SKM-1 treated with dmso at 0.1 percent for 144 hours (cell line): ENCODE data around the gene MTCH2.

ENCODE experiments used
- DNase-seq: peaks from one replicate; lab custom pipeline; 2025; ENCODE audit not compliant: unreplicated experiment; lab: John Stamatoyannopoulos, UW

MTCH2 gene

DNA sequence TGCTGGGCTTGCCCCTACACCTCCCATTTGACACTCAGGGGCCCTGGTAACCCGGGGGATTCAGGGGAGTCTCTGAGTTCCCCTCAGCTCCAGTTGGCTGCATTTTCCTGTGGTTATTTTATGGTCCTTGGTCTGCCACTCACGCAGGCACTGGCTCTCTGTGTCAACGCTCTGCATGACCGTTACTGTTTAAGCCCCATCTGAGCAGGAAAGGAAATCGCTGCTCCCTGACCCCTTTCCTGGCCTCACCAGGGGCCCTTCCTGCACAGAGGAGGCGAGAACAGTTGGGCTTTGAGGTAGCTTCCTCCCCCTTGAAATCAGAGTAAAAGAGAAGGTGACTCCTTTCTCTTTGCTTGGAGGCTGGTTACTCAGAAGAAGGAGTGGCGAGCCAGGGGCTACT, 50.6 kb downstream of the MTCH2 start:
- DNase-seq = peak; percentile 8

DNA sequence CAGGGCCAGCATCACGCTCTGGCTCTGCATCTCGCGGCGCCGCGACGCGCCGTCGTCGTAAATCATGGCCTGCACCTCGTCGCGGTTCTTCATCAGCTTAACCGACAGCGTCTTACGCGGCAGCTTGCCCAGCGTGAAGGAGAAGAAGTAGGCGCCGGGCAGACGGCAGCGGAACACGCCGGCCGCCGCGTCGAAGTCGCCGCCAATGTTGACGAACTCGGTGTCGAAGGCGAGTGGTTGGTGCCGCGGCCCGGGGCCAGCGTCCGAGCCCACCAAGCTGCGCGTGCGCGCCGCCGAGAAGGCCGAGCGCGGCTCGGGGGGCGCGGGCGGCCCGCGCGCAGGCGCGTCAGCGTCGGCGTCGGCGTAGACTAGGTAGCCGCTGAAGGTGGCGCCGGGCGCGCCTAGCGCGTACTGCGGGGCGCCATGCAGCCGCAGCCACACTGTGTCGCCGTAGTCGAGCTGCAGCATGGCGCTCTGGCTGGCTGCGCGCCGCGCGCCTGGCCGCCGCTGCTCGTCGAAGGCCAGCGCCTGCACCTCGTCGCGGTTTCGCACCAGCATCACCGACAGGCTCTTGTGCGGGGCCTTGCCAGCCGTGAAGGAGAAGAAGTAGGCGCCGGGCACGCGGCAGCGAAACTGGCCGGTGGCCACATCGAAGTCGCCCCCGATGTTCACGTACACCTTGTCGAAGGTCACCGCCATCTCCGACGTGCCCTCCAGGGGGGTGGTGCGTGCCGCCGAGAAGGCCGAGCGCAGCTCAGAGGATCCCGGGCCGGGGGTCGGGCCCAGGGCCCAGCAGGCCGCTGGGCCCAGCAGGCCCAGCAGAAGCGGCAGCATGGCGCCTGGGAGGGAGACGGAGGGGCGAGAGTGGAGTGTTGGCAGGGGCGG, 52.1 kb downstream of the MTCH2 start:
- no peak for DNase-seq

DNA sequence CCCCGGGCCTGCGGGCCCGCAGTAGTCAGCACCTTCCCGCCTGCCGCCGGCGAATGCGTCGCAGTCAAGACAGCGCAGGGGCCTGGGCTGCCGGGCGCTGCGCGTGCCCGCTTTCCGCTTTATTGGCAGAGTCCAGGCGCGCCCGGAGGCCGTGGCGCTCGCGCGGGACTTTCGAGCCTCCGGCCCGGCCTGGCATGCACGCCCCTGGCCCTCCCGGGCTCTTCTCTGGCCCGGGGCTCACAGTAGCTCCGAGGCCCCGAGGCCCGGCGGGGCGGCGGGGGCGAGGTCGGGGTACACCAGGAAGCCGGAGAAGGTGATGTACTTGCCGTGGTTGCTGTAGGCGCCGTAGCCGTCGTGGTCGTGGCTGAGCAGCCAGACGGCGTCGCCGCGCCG, 52.8 kb downstream of the MTCH2 start:
- no peak for DNase-seq

GRCh38 chr11:47589118-47589517, 53.2 kb downstream of the MTCH2 start:
- no peak for DNase-seq

- DNase-seq = peak; percentile 77
Observed at GRCh38 chr11:47587723-47588326, 54.5 kb downstream of the MTCH2 start.

GRCh38 chr11:47587039-47587716, 55.2 kb downstream of the MTCH2 start:
- DNase-seq = no peak

DNA sequence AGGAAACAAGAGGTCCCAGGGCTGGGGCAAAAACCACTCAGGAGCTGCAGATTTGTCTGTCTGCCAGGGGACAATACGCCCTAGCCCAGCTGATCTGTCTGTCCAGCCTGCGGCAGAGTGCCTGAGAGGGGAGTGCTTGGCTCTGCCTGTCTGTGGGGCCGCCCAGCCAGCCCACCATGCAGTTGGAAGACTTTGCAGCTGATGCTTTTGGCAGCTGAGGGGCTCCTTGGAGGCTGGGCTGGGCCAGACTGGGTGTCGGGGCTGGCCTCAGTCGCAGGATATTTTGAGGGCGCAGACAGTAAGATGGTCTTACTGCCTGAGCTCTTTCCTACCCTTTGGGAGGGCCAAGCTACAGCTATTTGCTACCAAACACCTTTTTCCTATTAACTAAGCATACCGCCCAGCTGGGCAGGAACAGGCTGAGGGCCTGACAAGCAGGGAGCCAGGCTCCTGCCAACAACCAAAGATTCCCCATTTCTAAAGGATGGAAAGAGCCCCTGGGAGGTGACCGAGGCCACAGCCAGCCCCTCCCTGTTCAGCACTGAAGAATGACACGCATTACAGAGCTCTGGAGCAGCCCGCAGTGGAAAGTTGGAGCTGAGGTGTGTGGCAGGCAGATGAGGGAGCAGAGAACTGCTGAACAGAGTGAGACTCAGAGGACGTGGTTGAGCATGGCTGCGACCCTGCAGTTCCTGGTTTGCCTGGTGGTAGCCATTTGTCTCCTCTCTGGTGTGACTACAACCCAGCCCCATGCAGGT, 56.1 kb downstream of the MTCH2 start, which contains the start of gene FAM180B:
Gene FAM180B, plus strand, starts transcription at position 581 of the 758 bp plus-strand sequence. Its CDS starts 91 bp downstream, at position 672.
- DNase-seq = no peak

DNA sequence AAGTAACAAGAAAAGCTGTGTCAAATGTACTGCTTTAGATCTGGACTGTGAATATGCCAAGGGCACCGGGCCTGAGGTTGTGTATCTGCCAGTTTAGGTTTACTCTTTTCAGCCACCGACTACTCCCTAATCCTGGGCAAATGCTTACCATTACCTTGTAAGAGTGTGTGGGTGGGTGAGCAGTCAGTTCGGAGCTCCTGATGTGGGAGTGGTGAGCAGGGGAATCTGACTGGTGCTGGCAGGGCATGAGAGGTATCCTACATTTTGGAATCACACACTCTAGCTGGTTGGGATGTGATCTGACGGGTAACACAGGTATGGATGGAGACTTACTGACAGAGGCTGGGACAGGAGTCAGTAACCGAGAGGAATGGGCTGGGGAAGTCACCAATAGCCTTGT, 58.5 kb downstream of the MTCH2 start:
- DNase-seq = no peak

- DNase-seq = peak; percentile 80
Observed at GRCh38 chr11:47578524-47579494, 63.5 kb downstream of the MTCH2 start, which contains the start of the genes KBTBD4 and NDUFS3. Gene KBTBD4 (minus strand): TSS chr11:47578970. CDS start chr11:47578951, 19 bp downstream. Gene NDUFS3 (plus strand): TSS chr11:47579074. CDS start chr11:47579092, 18 bp downstream.

DNA sequence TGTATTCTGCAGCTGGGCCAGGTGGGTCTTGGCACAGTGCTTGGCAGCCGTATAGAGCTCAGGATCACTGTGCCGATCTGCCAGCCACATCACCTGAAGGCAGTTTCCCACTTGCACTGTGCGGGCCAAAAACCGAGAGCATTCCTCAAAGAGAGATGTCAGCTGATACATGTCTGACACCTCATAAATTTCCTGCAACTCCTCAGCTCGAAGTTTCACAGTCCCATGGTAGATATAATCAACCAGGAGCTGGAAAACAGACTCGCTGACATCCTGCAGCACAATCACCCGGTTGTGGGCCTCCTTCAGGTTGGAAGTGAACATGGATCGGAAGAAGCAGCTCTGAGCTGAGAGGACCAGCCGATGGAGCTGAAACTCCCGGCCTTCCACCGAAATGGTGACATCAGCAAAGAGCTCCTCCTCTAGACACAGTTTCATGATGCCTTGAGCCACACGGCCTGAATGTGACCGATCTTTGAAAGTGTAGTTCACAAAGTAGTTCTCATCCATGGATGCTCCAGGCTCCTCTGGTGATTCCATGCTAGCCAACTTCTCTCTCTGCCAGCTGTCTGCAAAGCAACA, 64.8 kb downstream of the MTCH2 start:
- no peak for DNase-seq

DNA sequence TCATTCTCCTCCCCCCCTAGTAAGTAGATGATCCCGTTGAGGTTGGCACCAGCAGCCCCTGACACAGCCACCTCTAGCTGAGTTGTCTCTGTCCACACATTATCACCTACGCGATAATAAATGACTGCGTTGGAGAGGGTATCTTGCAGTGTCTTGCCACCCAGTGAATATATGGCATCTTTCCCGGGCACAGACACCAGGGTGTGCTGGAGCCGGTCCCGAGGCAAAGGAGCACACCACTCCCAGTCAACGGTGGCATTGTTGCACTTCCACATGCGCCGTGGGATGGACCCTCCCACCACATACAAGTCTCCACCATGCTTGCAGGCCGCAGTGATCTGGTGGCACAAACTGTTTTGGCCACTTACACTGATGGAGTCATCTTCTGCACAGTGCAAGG, 69.0 kb downstream of the MTCH2 start:
- DNase-seq = no peak

- DNase-seq = no peak
Observed at GRCh38 chr11:47572715-47573255, 69.6 kb downstream of the MTCH2 start.

GRCh38 chr11:47571895-47572294, 70.5 kb downstream of the MTCH2 start:
- no peak for DNase-seq

DNA sequence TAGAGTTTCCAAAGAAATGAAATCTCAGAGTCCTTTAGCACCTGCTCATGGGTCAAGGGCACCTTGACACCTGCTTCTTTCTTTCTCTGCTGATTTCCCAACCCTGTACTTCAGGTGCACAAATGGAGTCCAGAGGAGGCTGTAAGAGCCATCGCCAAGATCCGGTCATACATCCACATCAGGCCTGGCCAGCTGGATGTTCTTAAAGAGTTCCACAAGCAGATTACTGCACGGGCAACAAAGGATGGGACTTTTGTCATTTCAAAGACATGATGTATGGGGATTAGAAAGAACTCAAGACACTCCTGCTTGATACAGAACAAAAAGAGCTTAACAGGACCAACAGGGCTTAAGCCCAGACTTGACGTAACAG, 71.0 kb downstream of the MTCH2 start:
- DNase-seq = no peak

- no peak for DNase-seq
Observed at GRCh38 chr11:47570651-47571356, 71.6 kb downstream of the MTCH2 start.

DNA sequence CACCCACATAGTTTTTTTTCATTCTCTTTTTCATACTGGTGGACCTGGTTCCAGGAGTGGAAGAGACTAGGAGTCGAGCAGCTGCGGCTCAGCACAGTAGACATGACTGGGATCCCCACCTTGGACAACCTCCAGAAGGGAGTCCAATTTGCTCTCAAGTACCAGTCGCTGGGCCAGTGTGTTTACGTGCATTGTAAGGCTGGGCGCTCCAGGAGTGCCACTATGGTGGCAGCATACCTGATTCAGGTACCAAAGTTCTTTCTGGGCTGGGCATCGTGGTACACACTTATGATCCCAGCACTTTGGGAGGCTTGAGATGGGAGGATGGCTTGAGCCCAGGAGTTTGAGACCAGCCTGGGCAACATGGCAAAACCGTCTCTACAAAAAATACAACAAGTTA, 72.7 kb downstream of the MTCH2 start:
- no peak for DNase-seq
